Activated gamma-delta T cell (primary cell): Measurements from ENCODE around the gene NCF4.

ENCODE experiments used
- DNase-seq: peaks from one replicate; lab custom pipeline; 2025; lab: John Stamatoyannopoulos, UW
- total RNA-seq, 2 donors: gene quantifications; one replicate each; lab custom pipeline; 2026; lab: John Stamatoyannopoulos, UW

Gene NCF4
- 1.3 to 11.6 reads per million in 2 donors for total RNA-seq

DNA sequence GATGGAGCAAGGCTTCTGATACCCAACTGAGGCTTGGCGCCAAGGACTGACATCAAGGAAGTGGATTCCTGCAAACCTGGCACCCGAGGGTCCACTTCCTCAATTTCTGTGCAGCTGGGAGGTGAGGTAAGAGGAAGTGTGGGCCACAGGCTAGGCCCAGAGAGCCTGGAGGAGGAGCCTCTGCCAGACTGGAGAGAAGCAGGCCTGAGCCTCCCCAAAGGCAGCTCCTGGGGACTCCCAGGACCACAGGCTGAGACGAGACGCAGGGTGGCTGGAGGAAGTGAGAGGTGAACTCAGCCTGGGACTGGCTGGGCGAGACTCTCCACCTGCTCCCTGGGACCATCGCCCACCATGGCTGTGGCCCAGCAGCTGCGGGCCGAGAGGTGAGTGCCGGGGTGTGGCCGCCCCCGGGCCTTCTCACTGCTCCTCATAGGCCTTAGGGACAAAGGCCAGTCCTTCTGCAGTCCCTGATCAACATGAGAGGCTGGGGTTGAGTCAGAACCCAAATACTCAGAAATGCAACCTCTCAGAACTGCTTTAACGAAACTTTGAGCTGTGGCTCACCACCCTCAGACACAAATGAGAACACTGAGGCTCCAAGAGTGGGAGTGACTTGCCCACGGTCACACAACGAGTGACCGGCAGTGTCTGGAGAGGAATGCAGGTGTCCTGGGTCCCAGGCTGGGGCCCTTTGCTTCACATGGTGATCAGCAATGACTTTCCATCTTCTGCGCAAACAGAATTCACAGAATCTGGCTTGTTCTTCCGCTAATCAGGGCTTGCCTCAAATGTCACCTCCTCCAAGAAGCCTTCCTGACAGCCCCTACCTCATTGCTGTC, at the start of gene NCF4:
Gene NCF4, plus strand, starts transcription at position 186 of the 839 bp plus-strand sequence. Its CDS starts 166 bp downstream, at position 352.
- DNase-seq, result no peak

DNA sequence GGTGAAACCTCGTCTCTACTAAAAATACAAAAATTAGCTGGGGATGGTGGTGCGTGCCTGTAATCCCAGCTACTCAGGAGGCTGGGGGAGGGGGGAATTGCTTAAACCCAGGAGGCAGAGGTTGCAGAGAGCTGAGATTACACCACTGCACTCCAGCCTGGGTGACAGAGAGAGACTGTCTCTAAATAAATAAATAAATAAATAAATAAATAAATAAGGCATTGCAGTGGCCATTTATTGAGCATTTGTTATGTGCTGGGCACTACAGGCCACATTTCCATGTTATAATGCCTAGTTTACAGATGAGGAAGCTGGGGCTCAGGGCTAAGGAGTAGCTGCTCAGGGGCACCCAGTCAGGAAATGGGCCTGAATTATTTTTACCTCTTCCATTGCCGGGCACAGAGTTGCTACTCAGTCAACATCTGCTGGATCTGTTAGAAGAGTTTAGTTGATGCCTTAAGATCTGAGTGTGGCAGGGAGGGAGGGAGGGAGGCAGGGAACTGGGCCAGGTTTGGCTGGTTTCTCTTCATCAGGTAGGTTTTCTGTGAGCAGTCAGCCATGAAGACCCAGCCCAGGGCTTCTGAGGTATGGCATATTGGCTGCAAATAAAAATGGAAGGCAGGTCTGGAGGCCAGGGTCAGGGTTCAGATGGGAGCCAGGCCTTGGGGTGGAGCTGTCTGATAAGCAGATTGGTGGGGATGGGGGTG, 49.6 kb upstream of the NCF4 start:
- no peak for DNase-seq

DNA sequence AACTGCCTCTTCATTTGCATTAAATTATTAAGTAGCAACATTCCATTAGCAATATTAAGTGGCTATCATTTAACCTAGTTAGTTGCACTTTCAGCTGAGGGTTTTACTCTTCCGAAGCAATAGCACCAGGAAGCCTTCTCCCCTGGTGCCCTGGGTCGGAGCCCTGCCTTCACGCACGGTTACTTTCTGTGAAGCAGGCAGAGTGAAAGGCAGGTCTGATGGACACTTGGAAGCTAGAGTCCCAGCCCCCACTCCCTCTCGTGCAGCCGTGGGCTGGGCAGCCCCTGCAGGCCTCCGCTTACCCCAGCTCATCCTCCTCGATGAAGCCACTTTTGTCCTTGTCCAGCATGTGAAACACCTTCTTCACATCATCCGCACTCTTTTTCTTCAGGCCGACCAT, 46.0 kb upstream of the NCF4 start:
- DNase-seq, result no peak

DNA sequence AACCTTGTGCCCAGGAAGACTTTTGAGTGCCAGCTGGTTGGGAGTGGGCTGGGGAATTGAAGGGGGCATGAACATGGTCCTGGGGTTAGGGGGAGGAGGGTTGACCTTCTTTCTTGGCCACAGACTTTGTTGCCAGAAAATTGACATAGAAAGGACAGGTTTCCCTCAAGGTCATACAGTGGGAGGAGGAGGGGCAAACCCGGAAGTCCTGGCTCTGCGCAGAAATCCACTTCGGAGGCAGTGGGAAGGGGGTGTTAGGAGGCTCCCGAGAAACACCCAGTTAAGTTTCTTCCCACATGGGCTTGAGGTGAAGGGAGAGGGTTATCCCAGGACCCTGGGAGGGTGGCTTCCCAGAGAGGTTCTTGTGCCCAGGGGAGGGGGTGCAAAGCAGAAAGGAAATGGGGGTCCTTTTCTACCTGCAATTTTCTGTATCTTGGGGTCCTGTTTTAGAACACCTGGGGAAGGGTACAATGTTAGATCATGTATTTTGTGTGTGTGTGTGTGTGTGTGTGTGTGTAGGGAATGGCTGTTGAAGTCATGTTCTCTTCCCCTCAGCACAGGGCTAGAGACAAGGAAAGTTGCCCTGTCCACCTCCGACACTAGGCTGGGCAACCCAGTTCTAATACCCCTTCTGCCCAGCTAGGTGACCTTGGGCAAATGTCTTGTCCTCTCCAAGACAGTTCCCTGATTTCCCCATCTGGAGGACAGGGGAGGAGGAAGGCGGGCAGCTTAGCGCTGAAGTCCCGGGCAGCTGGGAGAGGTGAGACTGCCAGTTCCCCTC, 45.1 kb upstream of the NCF4 start:
- DNase-seq, result no peak

DNA sequence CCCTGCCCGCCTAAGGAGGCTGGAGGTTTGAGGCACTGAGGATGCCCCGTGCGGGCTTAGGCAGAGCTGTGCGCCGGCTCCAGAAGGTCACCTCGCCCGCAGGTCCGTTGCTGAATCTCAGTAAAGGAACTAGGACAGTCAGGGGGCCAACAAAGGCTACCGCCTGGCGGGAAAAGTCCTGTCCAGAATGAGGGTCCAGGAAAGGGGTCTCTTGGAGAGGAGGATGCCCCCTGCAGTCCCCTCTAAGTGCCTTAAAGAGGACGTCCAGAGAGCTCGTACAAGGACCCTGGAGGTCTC, 44.5 kb upstream of the NCF4 start:
- no peak for DNase-seq

DNA sequence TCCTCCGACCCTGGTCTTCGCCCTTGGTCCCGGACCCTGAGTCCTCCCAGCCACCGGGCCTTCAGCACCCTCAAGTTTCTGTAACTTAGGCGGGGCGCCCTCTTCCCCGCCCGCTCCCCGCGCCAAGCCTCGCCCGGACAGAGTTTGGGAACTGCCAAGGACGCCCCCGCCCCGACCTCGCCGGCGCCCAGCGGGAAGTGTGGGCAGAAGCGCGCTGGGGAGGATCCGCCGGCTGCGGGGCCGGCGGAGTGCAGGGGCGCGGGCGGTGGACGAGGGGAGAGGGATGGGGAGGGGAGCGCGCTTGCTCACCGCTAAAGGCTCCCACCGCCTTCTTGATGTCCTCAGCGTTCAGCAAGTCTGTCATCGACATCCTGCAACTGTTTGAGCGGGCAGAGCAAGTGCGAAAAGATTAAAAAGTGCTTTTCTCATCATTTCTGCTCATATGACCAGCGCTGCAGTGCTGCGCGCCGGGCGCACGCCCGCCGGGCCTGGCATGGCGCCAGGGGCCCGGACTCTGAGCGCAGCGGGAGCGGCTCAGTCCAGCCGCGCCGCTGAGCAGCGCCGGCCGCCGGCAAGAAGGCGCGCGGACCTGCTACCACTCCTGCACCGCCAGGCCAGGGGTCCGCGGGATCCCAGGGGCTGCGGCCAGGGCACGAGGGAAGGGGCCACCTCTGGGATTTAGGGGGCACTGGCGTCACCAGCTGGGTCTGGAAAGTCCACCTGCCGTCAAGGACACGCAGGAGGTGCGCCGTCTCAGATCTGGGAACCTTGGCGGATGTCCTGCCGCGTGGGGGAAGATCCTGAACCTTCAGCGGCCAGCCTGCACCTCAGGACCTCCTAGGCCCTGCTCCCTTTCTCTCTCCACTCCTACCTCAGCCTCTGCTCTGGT, 43.9 kb upstream of the NCF4 start, which contains the start of gene PVALB:
Gene PVALB, minus strand, starts transcription at position 400 of the 889 bp plus-strand sequence. Its CDS starts 30 bp downstream, at position 370.
- no peak for DNase-seq

DNA sequence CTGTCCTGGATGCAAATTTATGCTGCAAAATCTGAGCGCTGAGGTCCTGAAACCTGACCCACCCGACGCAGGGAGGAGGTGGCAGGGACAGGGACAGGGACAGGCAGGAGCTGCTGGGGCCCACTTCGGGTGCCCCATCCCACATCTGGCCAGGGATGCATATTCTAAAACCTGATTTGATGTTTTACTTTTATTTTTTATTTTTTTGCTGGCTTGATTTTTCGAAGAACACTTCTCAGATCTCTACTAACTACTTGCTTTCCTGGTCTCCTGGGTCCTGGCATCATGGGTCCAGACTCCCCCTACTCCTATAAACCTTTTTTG, 43.3 kb upstream of the NCF4 start:
- no peak for DNase-seq

DNA sequence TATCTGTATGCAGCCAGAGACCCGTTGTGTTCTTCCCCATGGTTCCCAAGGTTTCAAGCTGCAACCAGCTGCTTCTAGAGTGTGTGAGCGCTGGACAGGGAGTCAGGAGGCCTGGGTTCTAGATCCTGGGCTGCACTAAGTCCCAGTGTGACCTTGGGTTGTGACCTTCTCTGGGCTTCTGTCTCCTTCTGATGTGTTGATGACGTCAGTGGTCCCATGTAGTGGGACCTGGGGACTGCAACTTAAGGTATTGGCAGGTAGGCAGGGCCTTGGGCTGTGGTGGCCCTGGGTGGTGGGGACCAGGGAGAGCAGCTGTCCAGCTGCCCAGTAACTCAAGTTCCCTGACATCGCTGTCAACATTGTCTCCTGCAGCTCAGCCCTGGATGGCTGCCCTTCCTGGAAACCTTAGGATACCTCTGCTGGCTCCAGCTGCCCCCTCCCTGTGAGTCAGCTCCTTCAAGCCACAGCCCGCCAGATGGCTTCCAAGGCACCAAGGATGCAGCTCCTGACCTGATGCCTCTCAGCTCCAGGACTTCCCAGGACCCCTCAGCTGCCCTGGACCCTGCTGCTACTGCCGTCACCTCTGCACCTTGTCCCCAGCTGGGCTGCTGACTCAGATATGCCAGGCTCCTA, 42.7 kb upstream of the NCF4 start:
- DNase-seq, result no peak

DNA sequence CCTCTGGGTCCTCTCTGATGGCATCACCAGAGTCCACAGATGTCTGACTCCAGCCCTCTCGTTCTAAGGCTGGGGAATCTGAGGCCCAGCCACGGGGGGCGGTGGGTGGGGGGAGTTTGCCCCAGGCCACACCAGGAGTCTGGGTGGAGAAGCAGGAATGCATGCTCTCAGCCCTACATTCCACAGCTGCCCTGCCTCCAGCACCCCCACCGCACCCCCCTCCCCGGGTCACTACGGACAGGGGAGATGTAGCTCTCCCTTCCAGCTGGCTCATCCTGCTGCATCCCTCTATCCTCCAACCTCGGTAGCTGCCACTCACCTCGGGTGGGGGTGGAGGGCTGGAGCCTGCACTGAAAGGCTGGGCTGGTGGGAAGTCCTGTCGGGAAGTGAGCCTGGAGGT, 41.7 kb upstream of the NCF4 start:
- no peak for DNase-seq

DNA sequence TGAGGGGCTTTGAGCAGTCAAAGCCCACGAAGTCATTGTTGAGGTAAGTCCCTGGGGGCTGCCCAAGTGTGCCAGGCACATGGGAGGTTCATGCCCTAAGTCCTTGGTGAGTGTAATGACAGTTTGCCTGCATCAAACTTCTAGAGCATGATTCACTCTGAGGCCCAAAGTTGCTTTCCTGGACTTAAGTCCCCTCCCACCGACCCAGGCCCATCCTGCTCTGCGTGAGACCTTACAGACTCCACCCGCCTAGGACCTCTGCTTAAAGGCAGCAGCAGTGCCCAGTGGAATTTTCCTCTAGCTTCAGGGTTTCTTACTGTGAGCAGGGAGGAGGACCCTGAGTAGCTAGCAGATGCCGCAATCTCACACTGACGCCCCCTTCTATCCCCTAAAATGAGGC, 38.2 kb upstream of the NCF4 start:
- DNase-seq, result no peak

DNA sequence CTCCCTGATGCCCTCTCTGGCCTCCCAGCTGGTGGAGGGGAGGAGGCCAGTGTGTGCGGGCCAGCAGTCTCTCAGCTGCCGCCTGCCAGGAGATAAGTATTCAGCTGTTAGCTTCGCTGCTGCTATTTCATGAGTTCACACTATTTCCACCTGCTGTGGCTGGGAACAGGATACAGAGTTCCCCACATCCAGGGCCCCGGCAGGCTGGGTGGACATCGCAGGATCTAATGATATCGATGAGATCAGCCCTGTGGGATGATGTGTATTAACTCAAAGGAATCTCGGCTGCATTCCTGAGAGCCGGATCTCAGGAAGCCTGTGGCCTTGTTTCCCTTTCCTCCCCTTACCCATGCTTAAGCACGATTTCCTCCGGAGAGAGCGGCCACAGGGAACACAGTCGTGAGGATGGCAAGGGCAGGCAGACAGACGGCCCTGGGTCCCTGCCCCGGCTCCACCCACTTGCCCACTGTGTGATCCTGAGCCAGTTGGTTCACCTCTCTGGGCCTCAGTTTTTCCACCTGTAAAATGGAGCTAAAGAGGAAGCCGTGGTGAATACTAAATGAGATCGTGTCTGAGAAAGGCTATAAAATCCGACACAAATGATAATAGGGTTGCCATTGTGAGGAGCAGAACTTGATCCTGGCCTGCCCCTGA, 37.5 kb upstream of the NCF4 start:
- no peak for DNase-seq

DNA sequence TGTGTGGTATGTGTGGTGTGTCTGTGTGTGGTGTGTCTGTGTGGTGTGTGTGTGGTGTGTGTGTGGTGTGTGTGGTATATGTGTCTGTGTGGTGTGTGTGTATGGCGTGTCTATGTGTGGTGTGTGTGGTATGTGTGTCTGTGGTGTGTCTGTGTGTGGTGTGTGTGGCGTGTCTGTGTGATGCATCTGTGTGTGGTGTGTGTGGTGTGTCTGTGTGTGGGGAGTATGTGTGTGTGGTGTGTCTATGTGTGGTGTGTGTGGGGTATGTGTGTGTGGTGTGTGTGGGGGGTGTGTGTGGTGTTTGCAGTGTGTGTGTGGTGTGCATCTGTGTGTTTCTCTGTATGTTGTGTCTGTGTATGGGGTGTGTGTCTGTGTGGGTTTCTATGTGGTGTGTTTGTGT, 36.2 kb upstream of the NCF4 start:
- no peak for DNase-seq

DNA sequence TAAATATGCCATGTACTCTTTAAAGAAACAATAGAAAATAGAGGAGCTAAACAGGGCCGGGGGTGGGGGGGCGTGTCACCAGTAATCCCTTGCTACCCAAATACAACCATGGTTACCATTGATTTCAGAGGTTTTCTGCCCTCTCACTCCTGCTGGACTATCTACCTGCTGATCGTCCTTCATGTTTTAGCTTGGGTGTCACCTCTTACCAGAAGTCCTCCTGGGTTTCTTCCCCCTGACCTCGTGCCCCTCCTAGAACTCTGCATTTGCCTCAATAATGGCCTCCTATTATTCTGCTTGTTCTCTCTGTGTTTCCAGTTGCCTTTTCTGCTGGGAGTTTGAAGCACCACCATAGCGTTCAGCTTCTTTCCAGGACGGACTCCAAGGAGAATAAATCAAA, 34.5 kb upstream of the NCF4 start:
- DNase-seq, result no peak

DNA sequence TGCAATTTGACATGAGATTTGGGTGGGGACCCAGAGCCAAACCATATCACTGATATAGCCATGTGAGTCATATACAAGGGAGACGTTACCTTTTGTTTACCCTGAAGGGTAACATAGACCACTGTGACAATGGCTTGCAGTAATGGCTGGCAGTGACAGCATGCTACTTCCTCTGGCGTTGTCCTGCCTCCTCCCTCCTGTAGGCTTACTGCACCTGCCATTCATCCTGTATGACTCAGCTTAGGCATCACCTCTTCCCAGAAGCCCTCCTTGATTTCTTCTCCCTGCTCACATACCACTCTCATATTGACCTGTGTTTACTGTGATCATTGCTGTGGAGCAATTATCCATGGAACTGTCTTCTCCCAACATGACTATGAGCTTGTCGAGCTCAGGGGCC, 32.0 kb upstream of the NCF4 start:
- DNase-seq, result no peak

DNA sequence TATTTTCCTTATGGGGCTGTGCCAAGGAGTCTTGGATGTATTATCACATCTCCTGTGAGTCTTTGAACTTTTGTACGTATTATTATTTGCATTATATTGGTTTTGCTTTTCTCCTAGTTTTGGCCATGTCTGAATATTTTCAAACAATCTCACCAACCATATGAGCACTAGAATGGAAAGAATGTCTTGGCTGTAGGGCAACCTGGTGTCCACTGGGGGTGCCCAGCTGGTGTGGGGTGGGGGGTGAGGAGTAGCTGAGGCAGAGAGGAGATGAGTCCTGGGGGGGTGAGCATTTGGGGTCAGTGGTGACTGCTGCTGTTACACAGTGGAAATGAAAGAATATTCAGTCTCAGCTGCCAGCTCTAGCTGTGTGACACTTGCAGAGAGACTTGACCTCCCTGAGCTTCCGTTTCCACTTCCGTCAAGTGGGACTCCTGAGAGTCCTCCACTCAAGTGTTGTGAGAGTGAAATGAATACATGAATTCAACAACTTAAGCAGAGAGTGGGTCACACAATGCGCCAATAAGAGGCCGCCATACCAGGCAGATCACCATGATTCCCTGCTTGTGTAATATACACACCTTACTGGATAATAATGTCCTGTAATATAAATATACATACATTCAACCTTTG, 31.3 kb upstream of the NCF4 start:
- no peak for DNase-seq

DNA sequence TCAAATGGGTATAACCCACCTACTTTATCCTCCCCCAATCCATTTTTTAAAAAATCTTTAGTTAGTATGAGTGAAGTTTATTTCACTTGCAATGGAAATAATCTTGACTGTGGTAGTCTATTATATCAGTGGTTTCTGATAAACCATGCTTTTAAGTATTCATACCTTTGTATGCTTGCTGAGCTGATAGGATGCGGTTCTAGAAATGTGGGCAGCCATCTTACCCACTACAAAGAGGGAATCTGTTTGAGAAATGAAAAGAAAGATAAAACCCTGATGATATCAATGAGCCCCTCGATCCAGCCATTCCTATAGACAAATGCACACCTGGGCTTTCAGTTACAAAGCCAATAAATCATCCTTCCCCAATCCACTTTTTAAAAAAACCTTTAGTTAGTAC, 30.2 kb upstream of the NCF4 start:
- no peak for DNase-seq

DNA sequence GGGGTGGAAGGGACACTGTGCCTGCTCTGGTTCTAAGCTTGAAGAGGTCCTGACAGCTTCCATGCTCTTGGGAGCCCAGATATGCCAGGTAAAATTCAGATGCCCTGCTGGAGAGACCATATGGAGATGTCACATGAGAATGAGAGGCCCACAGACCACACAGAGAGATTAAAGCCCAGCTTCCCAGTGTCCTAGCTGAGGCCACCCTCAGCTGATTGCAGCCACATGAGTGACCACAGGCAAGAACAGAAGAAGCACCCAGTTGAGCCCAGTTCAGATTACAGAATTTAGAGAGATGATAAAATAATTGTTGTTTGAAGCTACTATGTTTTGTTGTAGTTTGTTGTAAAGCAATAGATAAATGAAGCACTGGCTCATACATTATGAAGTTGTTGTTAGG, 29.6 kb upstream of the NCF4 start:
- no peak for DNase-seq

DNA sequence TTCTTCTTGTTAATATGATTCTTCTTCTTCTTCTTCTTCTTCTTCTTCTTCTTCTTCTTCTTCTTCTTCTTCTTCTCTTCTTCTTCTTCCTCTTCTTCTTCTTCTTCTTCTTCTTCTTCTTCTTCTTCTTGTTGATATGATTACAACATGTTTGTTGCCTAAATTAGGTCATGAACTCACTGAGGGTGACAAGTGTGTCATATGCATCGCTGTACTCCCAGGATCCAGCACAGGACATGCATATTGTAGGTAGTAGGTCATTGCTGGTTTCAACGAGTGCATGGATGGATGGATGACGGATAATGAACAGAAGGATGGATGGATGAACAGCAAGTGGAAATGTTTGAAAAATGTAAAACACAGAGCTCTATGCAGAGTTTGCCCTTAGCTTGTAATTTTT, 29.1 kb upstream of the NCF4 start:
- DNase-seq, result no peak

DNA sequence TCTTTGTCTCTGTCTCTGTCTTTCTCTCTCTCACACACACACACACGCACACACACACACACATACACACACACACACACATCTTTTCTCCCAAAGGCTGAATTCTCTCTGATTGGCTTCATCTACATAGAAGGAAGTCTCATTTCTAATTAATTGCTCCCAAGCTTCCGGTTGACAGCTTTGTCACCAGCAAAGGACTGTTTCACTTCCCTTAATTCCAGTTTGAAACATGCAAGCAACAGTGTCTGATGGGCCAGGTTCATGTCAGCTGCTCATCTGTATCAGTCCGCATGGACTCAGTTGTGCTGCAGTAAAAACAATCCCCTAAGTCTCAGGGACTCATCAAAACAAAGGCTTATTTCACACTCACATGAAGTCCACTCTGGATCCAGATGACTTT, 27.7 kb upstream of the NCF4 start:
- DNase-seq, result no peak

DNA sequence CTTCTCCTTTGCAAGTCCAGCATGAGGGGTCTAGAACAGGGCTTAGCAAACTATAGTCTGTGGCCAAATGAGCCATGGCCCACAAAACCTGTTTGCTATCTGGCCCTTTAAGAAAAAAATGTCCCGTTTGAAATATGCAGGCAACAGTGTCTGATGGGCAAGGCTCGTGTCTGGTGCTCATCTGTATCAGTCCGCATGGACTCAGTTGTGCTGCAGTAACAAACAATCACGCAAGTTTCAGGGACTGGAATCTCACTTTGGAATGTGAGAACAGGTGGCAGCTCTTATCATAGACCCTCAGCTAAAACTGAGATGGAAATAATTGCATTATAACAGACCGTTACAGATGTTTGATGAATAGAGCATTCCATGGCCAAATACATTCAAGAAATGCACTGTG, 24.9 kb upstream of the NCF4 start:
- no peak for DNase-seq
